GM12891 (cell line): ENCODE measurements around the gene NFX1.

Source experiments
- POLR2A ChIP-seq: IDR thresholded peaks from 2 replicates; pipeline ENCODE4 v1.6.1; 2011; ENCODE audit warnings: low read depth, low read length, control low read depth
- POLR2AphosphoS5 ChIP-seq: IDR thresholded peaks from 2 replicates; pipeline ENCODE4 v1.6.1; 2011; ENCODE audit warnings: low read depth, low read length, control low read depth
- POU2F2 ChIP-seq: IDR thresholded peaks from 2 replicates; pipeline ENCODE4 v1.6.1; 2011; ENCODE audit warnings: low read depth, mild to moderate bottlenecking, control low read depth, low read length, moderate library complexity
- SPI1 ChIP-seq: IDR thresholded peaks from 2 replicates; pipeline ENCODE4 v1.6.1; 2011; ENCODE audit warnings: low read depth, low read length, control low read depth
- TAF1 ChIP-seq: IDR thresholded peaks from 2 replicates; pipeline ENCODE4 v1.6.1; 2011; ENCODE audit warnings: low read depth, low read length, control low read depth

GRCh38 chr9:33407061-33407460, 116.7 kb downstream of the NFX1 start:
- no peak for TF ChIP-seq POLR2A
- no peak for TF ChIP-seq TAF1
- no peak for TF ChIP-seq POLR2AphosphoS5
- TF ChIP-seq SPI1 = no peak
- no peak for TF ChIP-seq POU2F2
